Measurements from ENCODE around the gene WDTC1. TPM values are rescaled to one million over a fixed set of nuclear protein-coding genes. Genes with fewer than 3 reads are reported as not detected.

The WDTC1 gene
- total RNA-seq, 4 donors from 2014 or later, result 40.0 to 75.5 (median 49.9) TPM

GRCh38 chr1:27333717-27334279 is 99.4 kb downstream of the WDTC1 start:
- Histone ChIP-seq H3K9me3 (no peaks in the 10 kb centered on the region), H3K27ac (no peak overlapping the region), H3K36me3 (peaks cover 0 to 98% of the 10 kb centered on the region in 2 donors), H3K4me3 (no peak overlapping the region), H3K27me3 (no peaks in the 10 kb centered on the region), H3K4me1 (peaks cover 0 to 17% (median 0%) of the 10 kb centered on the region in 3 donors)
- WGBS, 2 donors (ENCODE audit: low coverage in 1 of 2), result 50 to 80% methylated on average over 2 to 3 of the region's 17 CpGs
- peak; percentile 14 for ATAC-seq
- TF ChIP-seq POLR2AphosphoS5 (IDR thresholded peaks at IDR 0.05), result no peak
- no peak for TF ChIP-seq CTCF (IDR thresholded peaks at IDR 0.05)
- no peak for TF ChIP-seq EP300 (IDR thresholded peaks at IDR 0.05)
- no peak for TF ChIP-seq POLR2A (IDR thresholded peaks at IDR 0.05)

GRCh38 chr1:27335506-27336422 is 101.3 kb downstream of the WDTC1 start:
- TF ChIP-seq POLR2A (IDR thresholded peaks at IDR 0.05) (no peak), POLR2AphosphoS5 (IDR thresholded peaks at IDR 0.05) (no peak), EP300 (IDR thresholded peaks at IDR 0.05) (no peak), CTCF (IDR thresholded peaks at IDR 0.05) (no peak)
- Histone ChIP-seq H3K27me3 (no peaks in the 10 kb centered on the region), H3K9me3 (no peaks in the 10 kb centered on the region), H3K27ac (no peak overlapping the region), H3K4me1 (peaks cover 0 to 9% (median 0%) of the 10 kb centered on the region in 3 donors), H3K4me3 (no peak overlapping the region), H3K36me3 (peaks cover 0 to 81% of the 10 kb centered on the region in 2 donors)
- no peak for ATAC-seq
- 90 to 100% methylated on average over 1 to 3 of the region's 17 CpGs for WGBS, 2 donors (ENCODE audit: low coverage in 1 of 2)

- ATAC-seq, result no peak
- TF ChIP-seq POLR2A (IDR thresholded peaks at IDR 0.05), result no peak
- 95 to 97% methylated on average over 4 to 5 of the region's 5 CpGs for WGBS, 2 donors (ENCODE audit: low coverage in 1 of 2)
- peaks cover 0 to 71% of the 10 kb centered on the region in 2 donors for H3K36me3 ChIP-seq
- no peak overlapping the region for H3K27ac ChIP-seq
- no peaks in the 10 kb centered on the region for H3K27me3 ChIP-seq
- no peaks in the 10 kb centered on the region for H3K9me3 ChIP-seq
- H3K4me3 ChIP-seq, result no peak overlapping the region
- peaks cover 0 to 9% (median 0%) of the 10 kb centered on the region in 3 donors for H3K4me1 ChIP-seq
Measured at GRCh38 chr1:27336756-27337155, 102.3 kb downstream of the WDTC1 start.

GRCh38 chr1:27338751-27339150 is 104.3 kb downstream of the WDTC1 start:
- no peaks in the 10 kb centered on the region for H3K9me3 ChIP-seq
- TF ChIP-seq EP300 (IDR thresholded peaks at IDR 0.05), result no peak
- TF ChIP-seq CTCF (IDR thresholded peaks at IDR 0.05), result no peak
- no peak for TF ChIP-seq POLR2A (IDR thresholded peaks at IDR 0.05)
- no peak for TF ChIP-seq POLR2AphosphoS5 (IDR thresholded peaks at IDR 0.05)
- ATAC-seq, result no peak
- no peaks in the 10 kb centered on the region for H3K27me3 ChIP-seq
- H3K36me3 ChIP-seq, result peaks cover 0 to 51% of the 10 kb centered on the region in 2 donors
- whole genome bisulfite sequencing, 2 donors (ENCODE audit: low coverage in 1 of 2), result 80 to 83% methylated on average over 1 to 5 of the region's 6 CpGs
- no peaks in the 10 kb centered on the region for H3K4me1 ChIP-seq
- H3K27ac ChIP-seq, result no peak overlapping the region
- H3K4me3 ChIP-seq, result no peak overlapping the region

GRCh38 chr1:27339213-27339612 is 104.8 kb downstream of the WDTC1 start:
- TF ChIP-seq CTCF (IDR thresholded peaks at IDR 0.05) (no peak), POLR2AphosphoS5 (IDR thresholded peaks at IDR 0.05) (no peak), EP300 (IDR thresholded peaks at IDR 0.05) (no peak), POLR2A (IDR thresholded peaks at IDR 0.05) (no peak)
- no peak for ATAC-seq
- H3K36me3 ChIP-seq, result peaks cover 0 to 46% of the 10 kb centered on the region in 2 donors
- no peak overlapping the region for H3K4me3 ChIP-seq
- 63% methylated on average over 3 to 5 of the region's 5 CpGs for WGBS, 2 donors (ENCODE audit: low coverage in 1 of 2)
- H3K27ac ChIP-seq, result no peak overlapping the region
- no peaks in the 10 kb centered on the region for H3K9me3 ChIP-seq
- no peaks in the 10 kb centered on the region for H3K27me3 ChIP-seq
- H3K4me1 ChIP-seq, result no peaks in the 10 kb centered on the region

Data from gastroesophageal sphincter (tissue), 4 donors.